ENCODE data around the gene SLC43A3.

The SLC43A3 gene

GRCh38 chr11:57403802-57404147, 23.1 kb downstream of the SLC43A3 start:
- DNase-seq, result no peak

GRCh38 chr11:57403003-57403801, 23.7 kb downstream of the SLC43A3 start:
- DNase-seq, result peak; percentile 52

GRCh38 chr11:57402188-57403002, 24.5 kb downstream of the SLC43A3 start:
- DNase-seq, result peak; percentile 57

GRCh38 chr11:57399972-57400578, 26.8 kb downstream of the SLC43A3 start:
- DNase-seq, result no peak

- DNase-seq, result no peak
Observed at GRCh38 chr11:57399221-57399620, 27.7 kb downstream of the SLC43A3 start.

GRCh38 chr11:57397394-57397990, 29.4 kb downstream of the SLC43A3 start:
- peak; percentile 72 for DNase-seq

GRCh38 chr11:57396744-57397143, 30.2 kb downstream of the SLC43A3 start:
- no peak for DNase-seq

GRCh38 chr11:57395905-57396623, 30.9 kb downstream of the SLC43A3 start:
- DNase-seq, result peak; percentile 96

GRCh38 chr11:57394203-57394965, 32.5 kb downstream of the SLC43A3 start:
- DNase-seq, result peak; percentile 41

- DNase-seq, result no peak
Observed at GRCh38 chr11:57392763-57393105, 34.2 kb downstream of the SLC43A3 start.

- peak; percentile 47 for DNase-seq
Observed at GRCh38 chr11:57392066-57392762, 34.7 kb downstream of the SLC43A3 start.

- no peak for DNase-seq
Observed at GRCh38 chr11:57391539-57391938, 35.4 kb downstream of the SLC43A3 start.

- no peak for DNase-seq
Observed at GRCh38 chr11:57391111-57391510, 35.8 kb downstream of the SLC43A3 start.

GRCh38 chr11:57390535-57390934, 36.4 kb downstream of the SLC43A3 start, which contains the start of gene PRG2:
TSS of gene PRG2 (minus strand) at chr11:57390650. CDS start at chr11:57389944, 706 bp downstream.
- DNase-seq, result peak; percentile 72

GRCh38 chr11:57387289-57388030, 39.5 kb downstream of the SLC43A3 start:
- DNase-seq, result peak; percentile 76

- no peak for DNase-seq
Observed at GRCh38 chr11:57386178-57386940, 40.6 kb downstream of the SLC43A3 start.

GRCh38 chr11:57380975-57381374, 45.9 kb downstream of the SLC43A3 start, which contains the start of gene PRG3:
TSS of gene PRG3 (minus strand) at chr11:57381150. CDS start at chr11:57380708, 442 bp downstream.
- DNase-seq, result no peak

- peak; percentile 48 for DNase-seq
Observed at GRCh38 chr11:57379732-57380131, 47.2 kb downstream of the SLC43A3 start.

- DNase-seq, result no peak
Observed at GRCh38 chr11:57378186-57378585, 48.7 kb downstream of the SLC43A3 start.
